ENCODE results near the gene CLEC2L. TPM values are rescaled to one million over a fixed set of nuclear protein-coding genes. Genes with fewer than 3 reads are reported as not detected.

The CLEC2L gene
- total RNA-seq, 2 donors from 2014 or later, result not detected

- ATAC-seq (no peak), DNase-seq (no peak)
- WGBS, 2 donors, result 88 to 91% methylated on average over 10 of the region's 10 CpGs
- no peak overlapping the region for H3K4me3 ChIP-seq
- no peak overlapping the region for H3K27ac ChIP-seq
- no peak for TF ChIP-seq CTCF (IDR thresholded peaks at IDR 0.05)
- no peaks in the 10 kb centered on the region for H3K36me3 ChIP-seq (replicated peaks in 1 of 2; ENCODE audit: insufficient read depth in 1 of 2, low read depth in 2 of 2)
- H3K27me3 ChIP-seq, result no peaks in the 10 kb centered on the region
- no peaks in the 10 kb centered on the region for H3K9me3 ChIP-seq
- intact Hi-C loops (cut with DNase I), result loop anchor here (10.0 kb wide), 1 partner anchor 508 kb away; no protein-coding TSS in a partner anchor
- H3K4me1 ChIP-seq, result peaks cover 8% of the 10 kb centered on the region
Observed at GRCh38 chr7:139496528-139496927, 27.0 kb upstream of the CLEC2L start.

GRCh38 chr7:139500770-139501138 is 22.7 kb upstream of the CLEC2L start:
- no peak overlapping the region for H3K4me3 ChIP-seq
- H3K27ac ChIP-seq, result no peak overlapping the region
- peaks cover 8% of the 10 kb centered on the region for H3K4me1 ChIP-seq
- H3K27me3 ChIP-seq, result no peaks in the 10 kb centered on the region
- no peaks in the 10 kb centered on the region for H3K9me3 ChIP-seq
- intact Hi-C loops (cut with DNase I), result no loop called here
- DNase-seq, result no peak
- H3K36me3 ChIP-seq (replicated peaks in 1 of 2; ENCODE audit: insufficient read depth in 1 of 2, low read depth in 2 of 2), result no peaks in the 10 kb centered on the region
- no peak for ATAC-seq
- TF ChIP-seq POLR2A (IDR thresholded peaks at IDR 0.05) (no peak), CTCF (IDR thresholded peaks at IDR 0.05) (no peak)
- 90 to 93% methylated on average over 7 of the region's 7 CpGs for WGBS, 2 donors

- Histone ChIP-seq H3K36me3 (replicated peaks in 1 of 2; ENCODE audit: insufficient read depth in 1 of 2, low read depth in 2 of 2) (no peaks in the 10 kb centered on the region), H3K27me3 (no peaks in the 10 kb centered on the region), H3K4me1 (peaks cover 8% of the 10 kb centered on the region), H3K27ac (no peak overlapping the region), H3K9me3 (no peaks in the 10 kb centered on the region), H3K4me3 (no peak overlapping the region)
- no peak for ATAC-seq
- TF ChIP-seq CTCF (IDR thresholded peaks at IDR 0.05), result no peak
- no peak for TF ChIP-seq POLR2A (IDR thresholded peaks at IDR 0.05)
- intact Hi-C loops (cut with DNase I), result no loop called here
- WGBS, 2 donors, result 87 to 89% methylated on average over 22 of the region's 22 CpGs
- DNase-seq, result no peak
Observed at GRCh38 chr7:139502226-139502625, 21.3 kb upstream of the CLEC2L start.

GRCh38 chr7:139505563-139505962 is 17.9 kb upstream of the CLEC2L start:
- DNase-seq (no peak), ATAC-seq (no peak)
- no peak overlapping the region for H3K27ac ChIP-seq
- no peaks in the 10 kb centered on the region for H3K36me3 ChIP-seq (replicated peaks in 1 of 2; ENCODE audit: insufficient read depth in 1 of 2, low read depth in 2 of 2)
- H3K27me3 ChIP-seq, result no peaks in the 10 kb centered on the region
- intact Hi-C loops (cut with DNase I), result no loop called here
- H3K4me3 ChIP-seq, result no peak overlapping the region
- WGBS, 2 donors, result 54 to 76% methylated on average over 6 to 9 of the region's 9 CpGs
- no peak for TF ChIP-seq CTCF (IDR thresholded peaks at IDR 0.05)
- TF ChIP-seq POLR2A (IDR thresholded peaks at IDR 0.05), result no peak
- H3K4me1 ChIP-seq, result no peaks in the 10 kb centered on the region
- H3K9me3 ChIP-seq, result no peaks in the 10 kb centered on the region

- Histone ChIP-seq H3K4me1 (no peaks in the 10 kb centered on the region), H3K36me3 (replicated peaks in 1 of 2; ENCODE audit: insufficient read depth in 1 of 2, low read depth in 2 of 2) (no peaks in the 10 kb centered on the region), H3K4me3 (no peak overlapping the region), H3K9me3 (no peaks in the 10 kb centered on the region), H3K27me3 (no peaks in the 10 kb centered on the region), H3K27ac (no peak overlapping the region)
- no peak for TF ChIP-seq CTCF (IDR thresholded peaks at IDR 0.05)
- no peak for TF ChIP-seq POLR2A (IDR thresholded peaks at IDR 0.05)
- 95 to 97% methylated on average over 2 of the region's 2 CpGs for WGBS, 2 donors
- DNase-seq (no peak), ATAC-seq (no peak)
- intact Hi-C loops (cut with DNase I), result no loop called here
Observed at GRCh38 chr7:139509535-139509934, 13.9 kb upstream of the CLEC2L start.
